ENCODE data around the gene HABP2.

The HABP2 gene

DNA sequence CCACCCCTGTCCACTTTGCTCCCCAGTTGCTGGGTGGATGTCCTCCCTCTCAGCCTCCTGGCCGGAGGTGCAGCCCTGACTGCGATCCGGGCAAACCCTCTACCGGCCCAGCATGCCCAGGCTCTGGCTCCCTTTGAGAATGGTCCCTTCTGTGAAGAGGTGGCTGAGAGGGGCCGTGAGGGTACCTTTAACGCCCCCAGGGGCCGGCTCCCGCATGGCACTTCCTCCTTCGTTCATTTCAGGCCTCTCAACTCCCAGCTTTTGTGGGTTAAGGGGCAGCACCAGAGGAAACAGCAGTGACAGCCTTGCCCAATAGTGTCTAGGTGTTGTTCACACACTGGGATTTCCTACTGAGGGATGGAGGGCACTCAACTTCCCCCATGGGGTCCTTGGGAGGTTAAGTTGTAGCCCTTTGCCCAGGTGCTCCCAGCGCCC lies 33.2 kb upstream of the HABP2 start:
- Histone ChIP-seq H3K4me3 (ENCODE audit: low read length in 2 of 2) (no peak overlapping the region), H3K4me2 (ENCODE audit: insufficient read depth, low read length, poor library complexity, severe bottlenecking) (no peak overlapping the region), H2AFZ (ENCODE audit: low read length) (no peak overlapping the region), H3K23ac (ENCODE audit: low read depth, low read length, poor library complexity) (no peak overlapping the region), H3K9me3 (replicated peaks in 1 of 2; ENCODE audit: control insufficient read depth in 2 of 2, insufficient read depth in 1 of 2, low read depth in 1 of 2, low read length in 2 of 2) (peaks cover 0 to 2% of the 10 kb centered on the region in 2 donors), H2BK15ac (ENCODE audit: low read length) (no peak overlapping the region), H3K4ac (ENCODE audit: low read length) (no peak overlapping the region), H3K14ac (ENCODE audit: low read length) (no peak overlapping the region), H3K4me1 (ENCODE audit: control insufficient read depth in 2 of 2, insufficient read depth in 1 of 2, low read depth in 1 of 2, low read length in 2 of 2) (peaks cover 0 to 2% of the 10 kb centered on the region in 2 donors), H2BK12ac (ENCODE audit: low read length) (no peak overlapping the region), H4K8ac (ENCODE audit: low read depth, low read length) (no peak overlapping the region), H2BK5ac (ENCODE audit: low read length) (no peak overlapping the region), H3K27ac (replicated peaks; ENCODE audit: low read length) (no peak overlapping the region), H3K79me1 (ENCODE audit: low read depth, low read length) (no peaks in the 10 kb centered on the region), H3K27me3 (ENCODE audit: control insufficient read depth in 3 of 3, insufficient read depth in 3 of 3, low read depth in 1 of 3, low read length in 3 of 3) (no peaks in the 10 kb centered on the region), H4K91ac (ENCODE audit: low read depth, low read length, poor library complexity) (no peak overlapping the region), H3K9ac (ENCODE audit: low read depth, low read length, poor library complexity) (no peak overlapping the region), H3K36me3 (replicated peaks in 1 of 2; ENCODE audit: control insufficient read depth in 2 of 2, insufficient read depth in 2 of 2, low read length in 2 of 2) (no peaks in the 10 kb centered on the region), H3K18ac (ENCODE audit: low read length) (peak overlapping the region; percentile 18), H2AK5ac (ENCODE audit: low read depth, low read length) (no peak overlapping the region), H2BK120ac (ENCODE audit: low read depth, low read length) (no peak overlapping the region)
- no CpG with 5 or more reads among the region's 10 CpGs for WGBS, 2 donors (ENCODE audit: extremely low coverage in 2 of 2, insufficient read length in 2 of 2, insufficient replicate concordance in 1 of 2)
- DNase-seq (ENCODE audit: low spot score) = no peak

DNA sequence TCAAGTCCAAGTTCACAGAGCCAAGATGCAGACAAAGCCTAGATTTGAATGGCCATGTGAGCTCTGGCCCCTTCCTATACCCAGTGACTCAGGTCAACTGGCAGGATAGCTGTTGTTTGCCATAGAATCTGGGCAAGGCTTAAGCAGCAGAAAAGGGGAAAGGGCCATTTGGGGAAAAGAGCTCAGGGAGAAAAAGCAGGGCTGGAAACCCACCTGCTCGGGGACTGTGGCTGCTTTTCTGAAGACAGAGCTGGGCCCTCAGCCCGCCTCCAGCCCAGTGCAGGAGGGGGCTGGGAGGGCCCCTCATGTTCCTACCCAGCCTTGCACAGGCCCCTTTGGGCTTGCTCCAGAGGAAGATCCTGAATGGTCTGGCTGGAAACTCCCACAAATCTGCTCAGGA lies 32.6 kb upstream of the HABP2 start:
- Histone ChIP-seq H3K18ac (ENCODE audit: low read length) (peak overlapping the region; percentile 24), H2AK5ac (ENCODE audit: low read depth, low read length) (no peak overlapping the region), H4K8ac (ENCODE audit: low read depth, low read length) (no peak overlapping the region), H3K14ac (ENCODE audit: low read length) (no peak overlapping the region), H2BK15ac (ENCODE audit: low read length) (no peak overlapping the region), H3K23ac (ENCODE audit: low read depth, low read length, poor library complexity) (no peak overlapping the region), H2BK12ac (ENCODE audit: low read length) (no peak overlapping the region), H3K9me3 (replicated peaks in 1 of 2; ENCODE audit: control insufficient read depth in 2 of 2, insufficient read depth in 1 of 2, low read depth in 1 of 2, low read length in 2 of 2) (peaks cover 0 to 2% of the 10 kb centered on the region in 2 donors), H3K4me2 (ENCODE audit: insufficient read depth, low read length, poor library complexity, severe bottlenecking) (no peak overlapping the region), H3K79me1 (ENCODE audit: low read depth, low read length) (no peaks in the 10 kb centered on the region), H4K91ac (ENCODE audit: low read depth, low read length, poor library complexity) (no peak overlapping the region), H3K27me3 (ENCODE audit: control insufficient read depth in 3 of 3, insufficient read depth in 3 of 3, low read depth in 1 of 3, low read length in 3 of 3) (no peaks in the 10 kb centered on the region), H3K36me3 (replicated peaks in 1 of 2; ENCODE audit: control insufficient read depth in 2 of 2, insufficient read depth in 2 of 2, low read length in 2 of 2) (no peaks in the 10 kb centered on the region), H2AFZ (ENCODE audit: low read length) (no peak overlapping the region), H3K4ac (ENCODE audit: low read length) (no peak overlapping the region), H3K4me3 (ENCODE audit: low read length in 2 of 2) (no peak overlapping the region), H3K27ac (replicated peaks; ENCODE audit: low read length) (no peak overlapping the region), H2BK120ac (ENCODE audit: low read depth, low read length) (no peak overlapping the region), H3K9ac (ENCODE audit: low read depth, low read length, poor library complexity) (no peak overlapping the region), H3K4me1 (ENCODE audit: control insufficient read depth in 2 of 2, insufficient read depth in 1 of 2, low read depth in 1 of 2, low read length in 2 of 2) (peaks cover 0 to 2% of the 10 kb centered on the region in 2 donors), H2BK5ac (ENCODE audit: low read length) (no peak overlapping the region)
- DNase-seq (ENCODE audit: low spot score) = no peak
- no CpG with 5 or more reads among the region's 2 CpGs for WGBS, 2 donors (ENCODE audit: extremely low coverage in 2 of 2, insufficient read length in 2 of 2, insufficient replicate concordance in 1 of 2)

DNA sequence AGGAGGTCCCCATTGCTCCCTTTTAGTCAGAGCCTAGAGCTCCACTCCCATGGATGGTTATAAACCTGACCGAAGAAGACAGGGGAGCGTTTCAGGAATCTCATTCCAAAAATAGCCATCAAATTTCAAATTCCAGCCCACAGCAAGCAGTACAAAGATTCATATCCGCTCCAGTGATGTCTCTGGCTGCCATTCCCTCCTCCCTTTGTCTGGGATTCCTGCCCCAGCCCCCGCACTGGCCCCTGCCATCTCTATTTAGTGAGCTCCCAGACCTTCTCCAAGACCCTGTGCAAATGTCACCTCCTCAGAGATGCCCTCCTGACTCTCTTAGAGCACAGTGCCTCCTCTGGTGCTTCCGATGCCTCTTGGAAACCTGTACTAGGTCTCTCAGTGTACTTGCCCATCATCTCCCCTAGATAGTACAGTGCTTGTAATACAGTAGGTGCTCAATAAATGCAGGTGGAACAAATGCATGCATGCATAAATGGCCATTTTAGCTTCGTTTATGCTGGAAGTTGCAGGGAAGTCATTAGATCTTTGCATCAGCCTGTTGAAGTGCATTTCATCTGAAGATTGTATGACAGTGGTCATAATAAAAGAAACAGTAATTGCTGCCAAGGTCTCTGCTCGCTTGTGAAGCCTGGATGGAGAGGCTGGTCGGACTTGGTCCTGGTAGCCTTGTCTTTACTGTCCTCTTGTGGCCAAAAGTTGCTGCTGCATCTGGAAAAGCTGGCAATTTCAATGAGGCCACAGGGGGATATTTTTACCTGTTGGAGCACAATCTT lies 32.0 kb upstream of the HABP2 start:
- H3K18ac ChIP-seq (ENCODE audit: low read length) = no peak overlapping the region
- no peak overlapping the region for H3K14ac ChIP-seq (ENCODE audit: low read length)
- no peak overlapping the region for H2AFZ ChIP-seq (ENCODE audit: low read length)
- H4K91ac ChIP-seq (ENCODE audit: low read depth, low read length, poor library complexity) = no peak overlapping the region
- no peak overlapping the region for H2BK5ac ChIP-seq (ENCODE audit: low read length)
- H3K4me3 ChIP-seq (ENCODE audit: low read length in 2 of 2) = no peak overlapping the region
- no peaks in the 10 kb centered on the region for H3K27me3 ChIP-seq (ENCODE audit: control insufficient read depth in 3 of 3, insufficient read depth in 3 of 3, low read depth in 1 of 3, low read length in 3 of 3)
- no peaks in the 10 kb centered on the region for H3K36me3 ChIP-seq (replicated peaks in 1 of 2; ENCODE audit: control insufficient read depth in 2 of 2, insufficient read depth in 2 of 2, low read length in 2 of 2)
- H4K8ac ChIP-seq (ENCODE audit: low read depth, low read length) = no peak overlapping the region
- no peak overlapping the region for H2AK5ac ChIP-seq (ENCODE audit: low read depth, low read length)
- H3K4me1 ChIP-seq (ENCODE audit: control insufficient read depth in 2 of 2, insufficient read depth in 1 of 2, low read depth in 1 of 2, low read length in 2 of 2) = peaks cover 0 to 2% of the 10 kb centered on the region in 2 donors
- no peak overlapping the region for H3K4me2 ChIP-seq (ENCODE audit: insufficient read depth, low read length, poor library complexity, severe bottlenecking)
- no peak overlapping the region for H3K4ac ChIP-seq (ENCODE audit: low read length)
- no peak overlapping the region for H3K23ac ChIP-seq (ENCODE audit: low read depth, low read length, poor library complexity)
- no peak overlapping the region for H2BK12ac ChIP-seq (ENCODE audit: low read length)
- no peak overlapping the region for H3K9ac ChIP-seq (ENCODE audit: low read depth, low read length, poor library complexity)
- peaks cover 0 to 2% of the 10 kb centered on the region in 2 donors for H3K9me3 ChIP-seq (replicated peaks in 1 of 2; ENCODE audit: control insufficient read depth in 2 of 2, insufficient read depth in 1 of 2, low read depth in 1 of 2, low read length in 2 of 2)
- no peak overlapping the region for H2BK15ac ChIP-seq (ENCODE audit: low read length)
- no peak overlapping the region for H3K27ac ChIP-seq (replicated peaks; ENCODE audit: low read length)
- H3K79me1 ChIP-seq (ENCODE audit: low read depth, low read length) = no peaks in the 10 kb centered on the region
- WGBS, 2 donors (ENCODE audit: extremely low coverage in 2 of 2, insufficient read length in 2 of 2, insufficient replicate concordance in 1 of 2) = no CpG with 5 or more reads among the region's 8 CpGs
- no peak overlapping the region for H2BK120ac ChIP-seq (ENCODE audit: low read depth, low read length)
- peak; percentile 62 for DNase-seq (ENCODE audit: low spot score)

DNA sequence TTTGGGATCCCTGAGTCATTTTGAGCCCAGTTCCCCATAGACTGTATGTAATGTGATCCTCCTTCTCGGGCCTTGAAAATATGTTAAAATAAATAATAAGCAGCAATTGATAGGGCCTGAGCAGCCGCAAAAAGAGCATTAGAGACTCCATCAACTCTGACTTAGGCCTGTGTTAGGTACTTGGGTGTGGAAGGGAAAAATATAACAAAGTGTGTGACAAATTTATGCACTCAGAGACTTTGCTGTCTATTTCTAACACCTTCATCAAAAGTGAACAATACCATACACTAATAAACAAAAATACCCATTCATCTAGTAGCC lies 31.4 kb upstream of the HABP2 start:
- Histone ChIP-seq H3K4me2 (ENCODE audit: insufficient read depth, low read length, poor library complexity, severe bottlenecking) (no peak overlapping the region), H2BK5ac (ENCODE audit: low read length) (no peak overlapping the region), H4K91ac (ENCODE audit: low read depth, low read length, poor library complexity) (no peak overlapping the region), H3K27ac (replicated peaks; ENCODE audit: low read length) (no peak overlapping the region), H3K4ac (ENCODE audit: low read length) (no peak overlapping the region), H2BK12ac (ENCODE audit: low read length) (no peak overlapping the region), H3K14ac (ENCODE audit: low read length) (no peak overlapping the region), H3K4me1 (ENCODE audit: control insufficient read depth in 2 of 2, insufficient read depth in 1 of 2, low read depth in 1 of 2, low read length in 2 of 2) (peaks cover 0 to 2% of the 10 kb centered on the region in 2 donors), H2AK5ac (ENCODE audit: low read depth, low read length) (no peak overlapping the region), H3K79me1 (ENCODE audit: low read depth, low read length) (no peaks in the 10 kb centered on the region), H4K8ac (ENCODE audit: low read depth, low read length) (no peak overlapping the region), H3K9ac (ENCODE audit: low read depth, low read length, poor library complexity) (no peak overlapping the region), H3K23ac (ENCODE audit: low read depth, low read length, poor library complexity) (no peak overlapping the region), H3K4me3 (ENCODE audit: low read length in 2 of 2) (no peak overlapping the region), H3K9me3 (replicated peaks in 1 of 2; ENCODE audit: control insufficient read depth in 2 of 2, insufficient read depth in 1 of 2, low read depth in 1 of 2, low read length in 2 of 2) (peaks cover 0 to 2% of the 10 kb centered on the region in 2 donors), H2AFZ (ENCODE audit: low read length) (no peak overlapping the region), H2BK15ac (ENCODE audit: low read length) (no peak overlapping the region), H3K27me3 (ENCODE audit: control insufficient read depth in 3 of 3, insufficient read depth in 3 of 3, low read depth in 1 of 3, low read length in 3 of 3) (no peaks in the 10 kb centered on the region), H3K18ac (ENCODE audit: low read length) (no peak overlapping the region), H2BK120ac (ENCODE audit: low read depth, low read length) (no peak overlapping the region), H3K36me3 (replicated peaks in 1 of 2; ENCODE audit: control insufficient read depth in 2 of 2, insufficient read depth in 2 of 2, low read length in 2 of 2) (no peaks in the 10 kb centered on the region)
- DNase-seq (ENCODE audit: low spot score) = no peak
- WGBS, 2 donors (ENCODE audit: extremely low coverage in 2 of 2, insufficient read length in 2 of 2, insufficient replicate concordance in 1 of 2) = no CpG with 5 or more reads among the region's 2 CpGs
